Fibroblast of skin of right quadriceps (primary cell): ENCODE measurements around the gene MAN1A2.
"Not testable (repeated sequence)": the region's sequence is repeated elsewhere in the genome, so short reads cannot be mapped to it uniquely, and the experiment has no call there.

Experiments
- DNase-seq: peaks from one replicate; pipeline ENCODE4 v3.0.0-alpha.2; 2013

Gene MAN1A2

DNA sequence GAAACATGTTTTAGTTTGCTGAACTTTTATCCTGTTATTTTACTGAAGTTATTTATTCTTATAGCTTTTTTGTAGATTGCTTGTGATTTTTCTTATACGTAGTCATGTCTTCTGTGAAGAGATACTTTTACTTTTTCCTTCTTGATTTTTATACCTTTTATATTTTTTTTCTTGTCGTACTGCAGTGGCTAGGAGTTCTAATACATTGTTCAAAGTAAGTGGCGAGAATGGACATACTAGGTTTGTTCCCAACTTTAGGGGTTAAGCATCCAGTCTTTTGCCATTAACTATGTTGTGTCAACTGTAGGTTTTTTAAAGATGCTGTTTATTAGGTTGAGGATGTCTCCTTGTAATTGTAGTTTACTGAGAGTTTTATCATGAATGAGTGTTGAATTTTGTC is 36.3 kb downstream of the MAN1A2 start:
- no peak for DNase-seq

DNA sequence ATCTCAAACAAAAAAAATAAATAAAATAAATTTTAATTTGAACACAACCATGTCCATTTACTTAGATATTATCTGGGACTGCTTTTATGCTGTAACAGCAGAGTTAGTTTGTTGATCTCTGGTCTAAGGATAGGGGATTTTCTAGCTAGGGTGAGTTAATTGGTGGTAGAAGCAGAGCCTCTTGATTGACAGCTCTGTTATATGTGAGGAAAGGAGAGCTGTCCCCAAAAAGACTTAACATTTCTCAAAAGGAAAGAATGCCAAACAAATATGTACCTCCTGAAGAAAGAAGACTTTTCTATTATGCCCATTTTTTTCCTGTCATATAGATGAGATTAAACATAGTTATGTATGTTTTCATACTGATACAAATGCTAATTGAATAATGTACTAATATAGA is 37.8 kb downstream of the MAN1A2 start:
- no peak for DNase-seq

DNA sequence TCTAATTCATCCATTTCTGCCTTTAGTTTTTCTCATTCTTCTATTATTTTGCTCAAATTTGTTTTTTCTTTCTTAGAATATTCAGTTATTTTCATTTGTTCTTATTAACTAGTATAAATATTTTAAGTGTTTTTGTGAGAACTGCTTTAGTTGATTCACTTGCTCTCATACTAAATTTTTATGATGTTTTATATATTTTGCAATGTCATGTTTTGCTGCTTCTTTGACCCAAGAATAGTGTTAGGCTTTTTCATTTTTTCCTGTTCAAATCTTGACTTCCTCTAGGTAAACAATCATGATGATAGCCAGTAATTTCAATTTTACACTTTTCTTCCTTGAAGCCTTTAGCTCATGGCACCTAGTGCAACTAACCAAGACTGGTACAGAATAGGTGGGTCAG is 45.2 kb downstream of the MAN1A2 start:
- no peak for DNase-seq

DNA sequence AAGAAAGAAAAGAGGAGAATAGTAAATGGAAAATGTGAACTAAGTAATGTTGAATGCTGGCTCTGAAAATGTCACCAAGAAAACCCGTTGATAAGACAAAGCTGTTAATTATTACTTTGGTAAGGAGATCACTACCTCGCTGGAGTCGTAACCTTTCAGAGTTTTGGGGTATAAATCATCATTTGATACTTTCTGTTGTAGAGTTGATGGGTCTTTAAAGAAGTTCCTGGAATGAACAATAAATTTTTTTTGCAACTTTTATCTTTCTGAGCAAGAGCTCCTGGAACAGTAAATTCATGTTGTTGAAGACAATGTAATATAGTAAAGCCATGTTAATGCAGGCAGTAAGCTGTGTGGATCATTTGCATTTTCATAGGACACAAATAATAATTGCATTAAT is 46.2 kb downstream of the MAN1A2 start:
- no peak for DNase-seq

DNA sequence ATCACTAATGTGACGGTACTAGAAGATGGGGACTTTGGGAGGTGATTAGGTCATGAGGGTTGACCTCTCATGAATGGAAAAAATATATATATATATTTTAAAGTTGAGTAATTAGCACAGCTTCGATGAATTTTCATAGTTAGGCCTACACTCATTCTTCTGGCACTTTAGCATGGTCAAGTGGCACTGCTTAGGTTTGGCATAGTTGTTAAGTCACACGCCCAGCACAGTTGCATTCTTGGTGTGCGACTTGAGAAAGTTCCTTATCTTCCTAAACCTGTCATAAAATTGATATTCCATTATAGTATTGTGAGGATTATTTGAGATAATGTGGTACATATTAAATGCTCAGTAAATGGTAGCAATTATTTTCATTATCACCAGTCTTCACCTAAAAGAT is 47.7 kb downstream of the MAN1A2 start:
- no peak for DNase-seq

DNA sequence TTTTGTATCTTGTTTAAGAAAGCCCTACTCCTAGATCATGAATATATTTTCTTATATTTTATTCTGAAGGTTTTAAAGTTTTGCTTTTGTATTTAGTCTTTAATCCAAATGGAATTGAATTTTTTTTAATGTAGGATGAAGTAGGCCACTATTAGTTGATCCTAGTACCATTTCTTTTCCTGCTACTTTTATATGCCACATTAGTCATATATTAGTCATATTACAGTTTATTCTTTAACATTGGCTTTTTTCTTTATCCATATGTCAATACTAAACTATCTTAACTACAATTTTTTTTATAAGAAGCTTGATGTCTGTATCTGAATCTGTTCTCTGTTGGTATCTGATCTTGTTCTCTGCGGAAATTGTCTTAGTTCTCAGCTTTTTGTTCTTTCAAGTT is 48.8 kb downstream of the MAN1A2 start:
- DNase-seq, result no peak

DNA sequence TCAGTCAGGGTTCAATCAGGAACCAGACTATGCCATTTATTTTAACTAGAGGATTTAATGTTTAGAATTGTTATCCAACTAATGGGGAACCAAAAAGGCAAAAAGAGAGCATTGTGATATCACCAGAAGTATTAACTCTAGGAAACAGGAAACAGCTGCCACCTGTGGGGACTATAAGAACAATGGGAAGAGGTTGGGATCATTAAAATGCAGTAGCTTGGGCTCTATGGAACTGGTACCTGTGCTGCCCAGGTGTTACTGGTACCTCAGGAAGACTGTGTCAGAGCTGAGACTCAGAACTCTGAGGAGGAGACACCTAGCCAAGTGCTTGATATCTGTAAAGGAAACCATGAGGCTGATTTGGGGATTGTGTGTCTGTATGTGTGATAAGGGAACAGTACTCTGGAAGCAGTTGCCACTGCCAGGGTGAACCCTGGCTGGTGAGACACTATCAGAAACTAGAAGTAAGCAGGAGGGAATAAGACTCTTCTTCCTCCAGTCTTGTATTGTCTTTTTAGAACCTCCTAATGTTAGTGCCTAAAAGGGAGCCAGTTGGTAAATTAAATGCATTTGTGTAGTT is 49.4 kb downstream of the MAN1A2 start:
- DNase-seq, result no peak

DNA sequence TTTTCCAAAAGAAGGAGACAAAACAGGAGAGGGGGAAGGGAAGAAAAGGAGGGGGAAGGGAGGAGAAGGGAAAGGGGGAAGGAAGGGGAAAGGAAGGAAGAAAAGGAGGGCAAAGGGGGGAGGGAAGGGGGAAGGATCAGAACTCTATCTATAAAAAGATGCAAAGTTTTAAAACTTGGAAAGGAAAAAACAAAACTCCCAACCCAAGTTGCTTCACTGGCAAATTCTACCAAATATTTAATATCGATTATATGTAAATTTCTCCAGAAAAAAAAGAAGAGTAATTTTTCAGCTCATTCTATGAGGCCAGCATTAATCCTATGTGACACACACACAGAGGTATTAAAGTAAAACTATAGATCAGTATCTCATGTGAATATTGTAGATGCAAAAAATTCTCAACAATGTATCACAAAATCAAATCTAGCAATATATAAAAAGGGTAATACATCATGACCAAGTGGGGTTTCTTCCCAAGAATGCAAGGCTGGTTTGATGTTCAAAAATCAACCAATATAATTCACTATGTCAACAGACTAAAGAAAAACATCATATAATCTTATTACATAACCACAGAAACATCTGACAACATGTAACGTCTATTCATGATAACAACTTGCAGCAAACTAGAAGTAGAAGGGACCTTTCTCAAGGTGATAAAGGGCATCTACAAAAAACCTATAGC is 57.9 kb downstream of the MAN1A2 start:
- no peak for DNase-seq

DNA sequence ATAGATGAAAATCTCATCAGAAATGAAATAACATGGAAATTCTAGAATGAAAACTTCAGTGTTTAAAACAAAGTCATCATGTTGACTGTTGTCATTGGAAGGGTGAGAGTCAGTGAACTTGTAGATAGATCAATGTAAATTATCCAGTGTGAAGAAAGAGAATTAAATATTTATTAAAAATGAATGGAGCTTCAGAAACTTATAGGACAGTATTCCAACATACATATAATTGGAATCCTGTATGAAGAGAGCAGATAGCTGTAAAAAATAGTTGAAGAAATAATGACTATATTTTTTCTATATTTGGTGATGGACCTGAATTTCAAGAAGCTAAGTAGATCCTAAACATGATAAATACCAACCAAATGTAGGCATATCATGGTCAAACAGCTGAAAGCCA is 60.0 kb downstream of the MAN1A2 start:
- no peak for DNase-seq

DNA sequence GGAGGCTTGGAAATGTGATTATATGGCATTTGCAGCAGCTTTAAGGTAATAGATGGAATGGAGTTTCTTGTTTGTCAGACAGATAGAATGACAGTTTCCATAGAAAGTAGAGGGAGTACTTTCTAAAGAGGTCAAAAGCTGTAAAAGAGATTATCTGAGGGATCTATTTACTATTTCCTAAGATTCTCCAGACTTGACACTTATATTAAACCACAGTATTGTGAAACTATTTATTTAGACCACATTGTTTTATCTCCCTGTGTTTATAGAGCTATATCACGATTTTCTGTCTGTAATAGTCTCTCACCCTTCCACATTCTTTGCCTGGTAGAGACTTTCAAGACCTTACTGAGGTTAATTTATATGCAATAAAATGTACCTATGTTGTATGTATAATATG is 66.7 kb downstream of the MAN1A2 start:
- no peak for DNase-seq

DNA sequence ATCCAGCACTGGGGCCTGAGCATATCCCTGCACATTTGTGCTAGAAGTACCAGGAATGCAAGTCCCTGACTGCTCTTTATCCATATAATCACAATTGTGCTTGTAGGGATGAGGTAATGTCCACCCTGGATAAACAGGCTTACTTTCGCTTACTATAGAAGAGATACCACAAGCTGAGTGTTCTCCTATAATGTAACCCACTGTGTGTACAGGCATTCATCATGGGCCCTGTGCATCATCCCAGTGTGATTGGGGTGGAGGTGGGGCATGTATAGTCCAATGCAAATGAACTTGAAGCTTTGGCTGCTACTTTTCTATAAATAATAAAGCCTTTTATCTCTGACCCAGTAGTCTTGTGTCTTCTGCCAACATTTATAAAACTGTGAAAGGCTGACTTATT is 69.3 kb downstream of the MAN1A2 start:
- DNase-seq, result no peak

DNA sequence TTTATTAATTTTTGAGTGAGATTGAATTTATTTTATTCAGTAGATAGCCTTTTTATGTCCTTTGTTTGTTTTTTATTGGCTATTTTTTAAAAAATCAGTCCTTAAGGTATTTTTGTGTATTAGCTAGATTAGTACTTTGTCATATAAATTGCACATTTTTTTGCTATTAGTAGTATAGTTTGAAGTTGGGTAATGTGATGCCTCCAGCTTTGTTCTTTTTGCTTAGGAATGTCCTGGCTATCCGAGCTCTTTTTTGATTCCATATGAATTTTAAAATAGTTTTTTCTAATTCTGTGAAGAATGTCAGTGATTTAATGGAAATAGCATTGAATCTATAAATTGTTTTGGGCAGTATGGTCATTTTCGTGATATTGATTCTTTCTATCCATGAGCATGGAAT is 80.4 kb downstream of the MAN1A2 start:
- DNase-seq, result peak; percentile 2

DNA sequence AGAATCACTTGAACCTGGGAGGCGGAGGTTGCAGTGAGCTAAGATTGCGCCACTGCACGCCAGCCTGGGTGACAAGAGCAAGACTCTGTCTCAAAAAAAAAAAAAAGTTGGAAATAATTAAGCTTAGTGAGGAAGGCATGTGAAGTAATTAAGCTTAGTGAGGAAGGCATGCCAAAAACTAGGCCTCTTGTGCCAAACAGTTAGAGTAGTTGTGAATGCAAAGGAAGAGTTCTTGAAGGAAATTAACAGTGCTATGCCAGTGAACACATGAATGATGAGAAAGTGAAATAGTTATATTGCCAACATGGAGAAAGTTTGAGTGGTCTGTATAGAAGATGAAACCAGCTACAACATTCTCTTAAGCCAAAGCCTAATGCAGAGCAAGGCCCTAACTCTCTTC is 85.0 kb downstream of the MAN1A2 start:
- no peak for DNase-seq

DNA sequence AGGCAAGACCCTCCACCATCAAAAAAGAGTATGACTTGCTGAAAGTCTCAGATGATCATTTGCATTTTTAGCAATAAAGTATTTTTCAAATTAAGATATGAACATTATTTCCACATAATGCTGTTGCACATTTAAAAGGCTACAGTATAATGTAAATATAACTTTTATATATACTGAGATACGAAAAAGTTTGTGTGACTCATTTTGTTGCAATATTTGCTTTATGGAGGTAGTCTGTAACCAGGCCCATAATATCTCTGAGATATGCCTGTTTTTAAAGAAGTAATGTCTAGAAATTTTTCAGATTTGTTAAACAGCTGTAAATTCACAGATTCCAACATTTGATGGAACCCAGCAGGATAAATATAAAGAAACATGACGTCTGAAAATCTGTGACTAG is 86.7 kb downstream of the MAN1A2 start:
- no peak for DNase-seq

DNA sequence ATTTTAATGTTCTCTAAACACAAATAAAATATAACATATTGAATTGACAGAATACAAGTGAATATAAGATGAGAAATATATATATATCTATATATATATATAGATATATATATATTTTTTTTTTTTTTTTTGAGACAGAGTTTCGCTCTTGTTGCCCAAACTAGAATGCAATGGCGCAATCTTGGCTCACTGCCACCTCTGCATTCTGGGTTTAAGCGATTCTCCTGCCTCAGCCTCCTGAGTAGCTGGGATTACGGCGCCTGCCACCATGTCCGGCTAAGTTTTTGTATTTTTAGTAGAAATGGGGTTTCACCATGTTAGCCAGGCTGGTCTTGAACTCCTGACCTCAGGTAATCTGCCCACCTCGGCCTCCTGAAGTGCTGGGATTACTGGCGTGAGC is 91.2 kb downstream of the MAN1A2 start:
- not testable (repeated sequence) for DNase-seq

DNA sequence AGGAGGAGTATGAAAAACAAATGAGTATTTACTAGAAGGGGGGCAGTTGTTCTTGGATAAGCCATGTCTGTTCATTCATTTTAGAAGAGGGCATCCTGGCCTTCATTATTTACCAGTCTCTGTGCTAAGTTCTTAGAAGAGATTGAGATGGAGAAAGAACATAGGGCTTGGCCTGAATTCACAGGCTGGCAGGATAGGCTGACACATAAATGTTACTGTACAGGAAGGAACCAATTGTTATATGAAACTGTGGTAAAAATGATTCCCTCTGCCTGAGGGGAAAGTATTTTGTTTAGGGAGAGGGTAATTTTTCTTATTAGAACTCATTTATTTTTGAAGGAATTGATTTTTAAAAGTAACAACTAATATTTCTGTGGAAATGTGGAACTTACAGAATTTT is 99.5 kb downstream of the MAN1A2 start:
- DNase-seq, result no peak

DNA sequence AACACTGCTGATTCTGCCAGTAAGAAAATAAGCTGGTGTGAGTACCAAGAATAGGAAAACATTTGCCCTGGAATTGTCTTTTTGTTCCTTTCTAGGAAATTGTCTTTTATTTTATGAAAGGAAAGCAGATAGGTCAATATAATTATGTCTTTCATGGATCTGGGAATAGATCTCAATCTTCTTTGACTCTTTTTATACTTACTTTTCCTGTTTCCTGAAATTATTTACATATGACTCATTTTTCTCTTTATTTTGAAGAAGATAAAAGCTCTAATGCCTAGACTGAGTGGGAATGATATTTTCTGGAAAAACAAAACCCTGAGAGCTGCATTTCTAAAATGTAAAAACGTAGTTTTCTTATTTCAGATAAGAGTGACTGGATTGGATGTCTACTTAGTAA is 100.1 kb downstream of the MAN1A2 start:
- DNase-seq, result no peak

DNA sequence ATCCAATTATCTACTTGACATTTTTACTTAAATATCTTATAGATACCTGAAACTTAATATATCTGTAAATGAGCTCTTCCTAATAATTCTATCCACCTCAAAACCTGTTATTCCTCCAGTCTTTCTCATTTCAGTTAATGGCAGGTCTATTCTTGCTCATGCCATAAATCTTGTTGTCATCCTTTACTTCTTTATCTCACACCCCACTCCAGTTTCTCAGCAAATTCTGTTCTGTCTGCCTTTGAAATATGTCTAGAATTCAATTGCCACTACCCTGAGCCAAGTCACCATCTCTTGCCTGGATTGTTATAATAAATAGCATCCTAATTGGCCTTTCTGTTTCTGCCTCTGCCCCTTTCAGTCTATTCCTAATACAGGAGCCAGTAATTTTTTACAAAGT is 105.8 kb downstream of the MAN1A2 start:
- DNase-seq, result no peak

DNA sequence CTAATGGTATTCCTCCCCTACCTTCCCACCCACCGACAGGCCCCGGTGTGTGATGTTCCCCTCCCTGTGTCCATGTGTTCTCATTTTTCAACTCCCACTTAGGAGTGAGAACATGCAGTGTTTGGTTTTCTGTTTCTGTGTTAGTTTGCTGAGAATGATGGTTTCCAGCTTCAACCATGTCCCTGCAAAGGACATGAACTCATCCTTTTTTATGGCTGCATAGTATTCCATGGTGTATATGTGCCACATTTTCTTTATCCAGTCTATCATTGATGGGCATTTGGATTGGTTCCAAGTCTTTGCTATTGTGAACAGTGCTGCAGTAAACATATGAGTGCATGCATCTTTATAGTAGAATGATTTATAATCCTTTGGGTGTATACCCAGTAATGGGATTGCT is 108.2 kb downstream of the MAN1A2 start:
- not testable (repeated sequence) for DNase-seq

DNA sequence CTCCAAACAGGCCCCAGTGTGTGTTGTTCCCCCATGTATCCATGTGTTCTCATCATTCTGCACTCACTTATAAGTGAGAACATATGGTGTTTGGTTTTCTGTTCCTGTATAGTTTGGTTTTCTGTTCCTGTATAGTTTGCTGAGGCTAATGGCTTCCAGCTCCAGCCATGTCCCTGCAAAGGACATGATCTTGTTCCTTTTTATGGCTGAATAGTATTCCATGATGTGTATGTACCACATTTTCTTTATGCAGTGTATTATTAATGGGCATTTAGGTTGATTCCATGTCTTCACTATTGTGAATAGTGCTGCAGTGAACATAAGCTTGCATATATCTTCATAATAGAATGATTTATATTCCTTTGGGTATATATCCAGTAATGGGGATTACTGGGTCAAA is 111.8 kb downstream of the MAN1A2 start:
- no peak for DNase-seq

DNA sequence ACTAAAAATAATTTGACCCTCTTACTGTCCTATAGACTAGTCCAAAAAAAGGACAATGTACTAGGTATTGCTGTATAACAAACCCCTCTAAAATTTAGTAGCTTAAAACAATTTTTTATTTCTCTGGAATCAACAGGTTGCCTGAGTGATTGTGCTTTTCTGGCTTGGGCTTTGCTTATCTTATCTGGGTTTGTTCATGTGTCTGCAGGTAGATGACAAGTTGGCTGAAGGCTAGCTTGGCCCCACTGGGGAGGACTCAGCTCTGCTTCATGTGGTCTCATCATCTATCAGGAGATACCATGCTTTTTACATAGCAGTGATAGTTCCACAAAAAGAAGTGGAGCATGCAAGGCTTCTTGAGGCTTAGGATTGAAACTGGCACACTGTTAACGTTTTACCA is 114.2 kb downstream of the MAN1A2 start:
- no peak for DNase-seq

DNA sequence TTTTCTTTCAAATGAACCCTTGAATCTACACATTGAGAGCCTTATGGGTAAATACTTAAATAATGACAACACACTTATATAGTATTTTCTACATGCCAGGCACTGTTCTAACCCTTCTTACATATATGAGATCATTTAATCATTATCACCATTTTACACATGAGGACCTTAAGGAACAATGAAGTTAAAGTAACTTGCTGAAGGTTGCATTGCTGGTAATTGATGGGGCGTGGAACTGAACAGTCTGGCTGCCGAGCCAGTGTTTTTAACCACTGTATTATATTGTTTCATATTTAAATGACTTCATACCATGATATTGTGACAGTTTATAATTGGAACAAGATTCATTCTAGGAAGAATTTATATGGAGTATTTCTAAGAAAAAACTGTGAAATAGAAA is 126.7 kb downstream of the MAN1A2 start:
- DNase-seq, result no peak

DNA sequence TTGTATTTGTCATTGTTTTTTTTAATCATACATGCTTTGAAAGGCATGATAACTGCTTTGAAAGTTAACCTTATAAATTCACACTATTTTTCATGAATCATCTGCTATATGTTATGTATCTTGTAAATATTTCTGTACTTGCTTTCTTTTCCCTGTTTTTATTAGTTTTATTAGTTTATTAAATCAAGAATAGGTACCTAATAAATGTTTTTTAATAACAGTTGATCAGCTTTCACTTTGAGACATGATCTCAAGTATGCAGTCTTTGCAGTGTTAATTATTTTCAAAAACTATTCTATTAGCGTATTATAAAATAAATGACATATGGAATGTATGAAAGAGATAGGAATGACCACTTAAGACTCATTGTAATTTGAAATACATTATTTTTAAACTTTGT is 127.8 kb downstream of the MAN1A2 start:
- no peak for DNase-seq

DNA sequence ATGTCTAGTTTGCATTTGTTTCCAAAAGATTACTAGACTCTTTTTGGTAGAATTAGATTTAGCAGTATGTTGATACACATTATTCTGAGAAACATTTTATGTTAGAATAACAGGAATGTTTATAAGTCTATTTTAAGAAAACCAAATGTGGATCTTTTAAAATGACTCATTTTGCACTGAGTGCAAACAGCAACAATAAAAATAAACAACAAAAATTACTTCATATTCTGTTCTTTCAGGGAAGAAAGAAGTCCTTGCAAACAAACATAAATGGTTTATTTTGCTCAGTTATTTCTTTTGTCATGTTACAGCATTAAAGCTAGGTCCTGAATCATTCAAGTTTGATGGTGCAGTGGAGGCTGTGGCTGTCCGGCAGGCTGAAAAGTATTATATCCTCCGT is 131.8 kb downstream of the MAN1A2 start:
- no peak for DNase-seq

DNA sequence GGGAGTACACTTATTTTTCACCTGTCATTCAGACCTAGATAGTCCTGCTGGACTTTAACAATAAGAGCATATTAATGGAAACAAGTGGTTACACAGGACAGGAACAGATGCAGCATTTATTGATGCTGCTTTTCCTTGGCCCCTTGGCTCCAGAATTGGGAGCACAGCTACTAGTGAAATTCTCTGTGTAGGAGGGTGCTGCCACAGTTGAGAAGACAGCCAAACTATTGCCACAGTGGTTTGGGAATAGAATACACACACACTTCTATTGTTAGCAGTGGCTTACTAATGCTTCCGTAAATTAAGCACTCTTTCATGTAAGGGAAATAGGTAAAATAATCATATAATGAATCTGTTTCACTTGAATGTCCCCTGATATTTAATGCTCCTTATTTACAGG is 133.3 kb downstream of the MAN1A2 start:
- DNase-seq, result no peak
